ENCODE results near the gene SLC16A11.
"Not testable (repeated sequence)": the region's sequence is repeated elsewhere in the genome, so short reads cannot be mapped to it uniquely, and the experiment has no call there.

Gene SLC16A11, protein sequence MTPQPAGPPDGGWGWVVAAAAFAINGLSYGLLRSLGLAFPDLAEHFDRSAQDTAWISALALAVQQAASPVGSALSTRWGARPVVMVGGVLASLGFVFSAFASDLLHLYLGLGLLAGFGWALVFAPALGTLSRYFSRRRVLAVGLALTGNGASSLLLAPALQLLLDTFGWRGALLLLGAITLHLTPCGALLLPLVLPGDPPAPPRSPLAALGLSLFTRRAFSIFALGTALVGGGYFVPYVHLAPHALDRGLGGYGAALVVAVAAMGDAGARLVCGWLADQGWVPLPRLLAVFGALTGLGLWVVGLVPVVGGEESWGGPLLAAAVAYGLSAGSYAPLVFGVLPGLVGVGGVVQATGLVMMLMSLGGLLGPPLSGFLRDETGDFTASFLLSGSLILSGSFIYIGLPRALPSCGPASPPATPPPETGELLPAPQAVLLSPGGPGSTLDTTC

DNA sequence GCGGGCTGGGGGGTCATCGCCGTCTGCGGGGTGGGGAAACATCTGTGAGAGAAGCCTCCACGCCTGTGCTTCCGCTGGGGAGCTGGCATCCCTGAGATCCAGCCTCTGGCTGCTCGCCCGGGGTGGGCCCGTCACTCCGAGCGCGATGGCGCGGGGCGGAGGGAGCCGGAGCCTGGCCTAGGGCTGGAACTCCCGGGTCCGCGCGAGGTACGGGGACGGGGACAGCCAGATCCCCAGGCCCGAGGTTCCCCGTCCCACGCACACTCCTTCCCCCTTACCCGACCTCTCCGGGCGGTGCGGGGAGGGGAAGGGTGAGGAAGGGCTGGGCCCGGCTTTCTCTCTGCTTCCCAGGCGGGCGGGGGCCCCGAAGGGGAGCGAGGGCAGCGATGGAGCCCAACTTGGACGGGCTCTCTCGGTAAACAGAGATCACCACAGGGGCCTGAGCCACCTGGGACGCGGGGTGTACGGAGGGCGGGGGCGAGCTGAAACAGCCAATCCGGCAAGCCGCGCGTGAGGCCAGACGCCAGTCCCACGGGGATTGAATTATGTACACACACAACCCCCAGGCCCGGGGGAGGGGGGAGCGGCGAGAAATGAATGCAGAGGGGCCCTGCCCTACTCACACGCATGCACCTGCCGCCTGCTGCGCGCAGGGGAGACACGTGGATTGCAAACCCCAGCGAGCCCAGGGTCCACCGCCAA, at the start of gene SLC16A11:
Gene SLC16A11, minus strand, starts transcription at position 596 of the 702 bp plus-strand sequence. Its CDS starts 579 bp downstream, at position 17.
- H3K27ac Mint-ChIP-seq, result no peak within 1 kb of the TSS
- no peak for DNase-seq (ENCODE audit: low spot score)

DNA sequence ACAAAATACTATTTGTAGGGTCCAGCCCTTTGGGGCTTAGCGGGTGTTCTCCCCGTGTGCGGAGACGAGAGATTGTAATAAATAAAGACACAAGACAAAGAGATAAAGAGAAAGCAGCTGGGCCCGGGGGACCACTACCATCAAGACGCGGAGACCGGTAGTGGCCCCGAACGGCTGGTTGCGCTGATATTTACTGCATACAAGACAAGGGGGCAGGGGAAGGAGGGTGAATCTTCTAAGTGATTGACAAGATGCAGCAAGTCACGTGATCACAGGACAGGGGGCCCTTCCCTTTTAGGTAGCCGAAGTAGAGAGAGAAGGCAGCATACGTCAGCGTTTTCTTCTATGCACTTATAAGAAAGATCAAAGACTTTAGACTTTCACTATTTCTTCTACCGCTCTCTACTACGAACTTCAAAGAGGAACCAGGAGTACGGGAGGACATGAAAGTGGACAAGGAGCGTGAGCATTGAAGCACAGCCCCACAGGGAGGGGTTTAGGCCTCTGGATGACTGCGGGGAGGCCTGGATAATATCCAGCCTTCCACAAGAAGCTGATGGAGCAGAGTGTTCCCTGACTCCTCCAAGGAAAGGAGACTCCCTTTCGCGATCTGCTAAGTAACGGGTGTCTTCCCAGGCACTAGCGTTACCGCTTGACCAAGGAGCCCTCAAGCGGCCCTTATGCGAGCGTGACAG, 47.6 kb upstream of the SLC16A11 start:
- not testable (repeated sequence) for H3K36me3 Mint-ChIP-seq (ENCODE audit: low read depth); H3K9me3 Mint-ChIP-seq; H3K4me3 Mint-ChIP-seq; H3K4me1 Mint-ChIP-seq (ENCODE audit: low read depth); H3K27ac Mint-ChIP-seq; DNase-seq (ENCODE audit: low spot score)
- H3K27me3 Mint-ChIP-seq (ENCODE audit: low read depth), result peaks cover 14% of the 10 kb centered on the region

More for the DNA sequence above, at the start of gene SLC16A11:
- no peaks in the 10 kb centered on the region for H3K9me3 Mint-ChIP-seq
- peaks cover 5% of the 10 kb centered on the region for H3K36me3 Mint-ChIP-seq (ENCODE audit: low read depth)
- peaks cover 24% of the 10 kb centered on the region for H3K27me3 Mint-ChIP-seq (ENCODE audit: low read depth)
- peaks cover 24% of the 10 kb centered on the region for H3K4me1 Mint-ChIP-seq (ENCODE audit: low read depth)
- peak within 1 kb of the TSS; percentile 36 for H3K4me3 Mint-ChIP-seq

DNA sequence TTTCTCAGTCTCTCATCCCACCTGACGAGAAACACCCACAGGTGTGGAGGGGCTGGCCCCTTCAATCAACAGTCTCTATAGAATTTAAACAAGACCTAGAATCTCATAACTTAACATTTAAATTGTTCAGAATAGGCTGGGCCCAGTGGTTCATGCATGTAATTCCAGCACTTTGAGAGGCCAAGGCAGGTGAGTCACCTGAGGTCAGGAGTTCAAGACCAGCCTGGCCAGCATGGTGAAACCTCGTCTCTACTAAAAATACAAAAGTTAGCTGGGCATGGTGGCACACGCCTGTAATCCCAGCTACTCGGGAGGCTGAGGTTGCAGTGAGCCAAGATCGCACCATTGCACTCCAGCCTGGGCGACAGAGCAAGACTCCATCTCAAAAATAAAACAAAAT, 45.7 kb upstream of the SLC16A11 start:
- not testable (repeated sequence) for H3K36me3 Mint-ChIP-seq (ENCODE audit: low read depth); H3K9me3 Mint-ChIP-seq; H3K4me3 Mint-ChIP-seq; H3K4me1 Mint-ChIP-seq (ENCODE audit: low read depth); H3K27ac Mint-ChIP-seq; DNase-seq (ENCODE audit: low spot score)
- H3K27me3 Mint-ChIP-seq (ENCODE audit: low read depth), result peaks cover 12% of the 10 kb centered on the region

DNA sequence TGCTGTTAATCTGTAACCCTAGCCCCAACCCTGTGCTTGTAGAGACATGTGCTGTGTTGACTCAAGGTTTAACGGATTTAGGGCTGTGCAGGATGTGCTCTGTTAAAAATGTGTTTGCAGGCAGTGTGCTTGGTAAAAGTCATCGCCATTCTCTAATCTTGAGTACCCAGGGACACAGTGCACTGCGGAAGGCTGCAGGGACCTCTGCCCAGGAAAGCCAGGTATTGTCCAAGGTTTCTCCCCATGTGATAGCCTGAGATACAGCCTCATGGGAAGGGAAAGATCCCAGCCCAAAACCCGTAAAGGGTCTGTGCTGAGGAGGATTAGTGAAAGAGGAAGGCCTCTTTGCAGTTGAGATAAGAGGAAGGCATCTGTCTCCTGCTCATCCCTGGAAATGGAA, 44.5 kb upstream of the SLC16A11 start:
- H3K4me3 Mint-ChIP-seq; H3K4me1 Mint-ChIP-seq (ENCODE audit: low read depth); DNase-seq (ENCODE audit: low spot score); H3K9me3 Mint-ChIP-seq; H3K27ac Mint-ChIP-seq; H3K36me3 Mint-ChIP-seq (ENCODE audit: low read depth): not testable (repeated sequence)
- peaks cover 15% of the 10 kb centered on the region for H3K27me3 Mint-ChIP-seq (ENCODE audit: low read depth)

DNA sequence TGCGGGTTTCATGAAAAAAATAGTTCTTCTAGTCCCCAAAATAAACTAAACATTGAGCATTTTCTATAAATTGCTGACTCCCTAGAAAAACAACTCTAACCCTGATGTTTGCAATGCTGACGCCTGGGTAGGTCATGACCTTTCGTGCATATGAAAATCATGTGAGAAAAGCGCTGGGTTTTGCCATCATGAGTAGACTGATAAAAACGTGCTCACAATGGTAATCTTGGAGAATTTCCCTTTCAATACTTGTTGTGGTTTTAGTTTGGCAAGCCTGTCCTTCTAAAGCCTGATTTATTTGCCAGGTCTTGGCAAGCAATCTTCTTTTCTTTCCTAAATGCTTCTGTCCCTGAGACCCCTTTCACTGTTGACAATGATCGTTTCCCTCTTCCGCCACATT, 40.2 kb upstream of the SLC16A11 start:
- Mint-ChIP-seq H3K4me3 (no peak overlapping the region), H3K27ac (no peak overlapping the region), H3K27me3 (ENCODE audit: low read depth) (peaks cover 24% of the 10 kb centered on the region), H3K9me3 (peaks cover 6% of the 10 kb centered on the region), H3K36me3 (ENCODE audit: low read depth) (no peaks in the 10 kb centered on the region), H3K4me1 (ENCODE audit: low read depth) (peaks cover 21% of the 10 kb centered on the region)
- DNase-seq (ENCODE audit: low spot score), result no peak

DNA sequence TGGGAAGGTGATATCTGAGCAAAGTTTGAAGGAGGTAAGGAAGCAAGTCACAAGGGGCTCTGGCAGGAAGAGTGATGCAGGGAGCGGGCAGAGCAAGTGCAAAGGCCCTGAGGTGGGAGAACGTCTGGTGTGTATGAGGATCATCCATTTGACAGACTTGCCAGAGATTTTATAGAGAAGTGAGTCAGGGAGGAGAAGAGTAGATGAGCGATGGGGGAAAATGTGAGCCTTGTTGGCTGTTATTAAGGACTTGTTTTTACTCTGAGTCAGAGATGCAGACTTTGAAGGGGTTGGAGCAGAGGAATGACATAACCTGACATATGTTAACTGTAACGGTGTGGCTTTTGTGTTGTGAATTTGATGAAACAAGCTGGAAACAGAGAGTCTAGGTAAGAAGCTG, 39.7 kb upstream of the SLC16A11 start:
- peaks cover 6% of the 10 kb centered on the region for H3K9me3 Mint-ChIP-seq
- H3K4me3 Mint-ChIP-seq, result no peak overlapping the region
- H3K27ac Mint-ChIP-seq, result no peak overlapping the region
- peaks cover 24% of the 10 kb centered on the region for H3K27me3 Mint-ChIP-seq (ENCODE audit: low read depth)
- no peaks in the 10 kb centered on the region for H3K36me3 Mint-ChIP-seq (ENCODE audit: low read depth)
- no peak for DNase-seq (ENCODE audit: low spot score)
- peaks cover 21% of the 10 kb centered on the region for H3K4me1 Mint-ChIP-seq (ENCODE audit: low read depth)

DNA sequence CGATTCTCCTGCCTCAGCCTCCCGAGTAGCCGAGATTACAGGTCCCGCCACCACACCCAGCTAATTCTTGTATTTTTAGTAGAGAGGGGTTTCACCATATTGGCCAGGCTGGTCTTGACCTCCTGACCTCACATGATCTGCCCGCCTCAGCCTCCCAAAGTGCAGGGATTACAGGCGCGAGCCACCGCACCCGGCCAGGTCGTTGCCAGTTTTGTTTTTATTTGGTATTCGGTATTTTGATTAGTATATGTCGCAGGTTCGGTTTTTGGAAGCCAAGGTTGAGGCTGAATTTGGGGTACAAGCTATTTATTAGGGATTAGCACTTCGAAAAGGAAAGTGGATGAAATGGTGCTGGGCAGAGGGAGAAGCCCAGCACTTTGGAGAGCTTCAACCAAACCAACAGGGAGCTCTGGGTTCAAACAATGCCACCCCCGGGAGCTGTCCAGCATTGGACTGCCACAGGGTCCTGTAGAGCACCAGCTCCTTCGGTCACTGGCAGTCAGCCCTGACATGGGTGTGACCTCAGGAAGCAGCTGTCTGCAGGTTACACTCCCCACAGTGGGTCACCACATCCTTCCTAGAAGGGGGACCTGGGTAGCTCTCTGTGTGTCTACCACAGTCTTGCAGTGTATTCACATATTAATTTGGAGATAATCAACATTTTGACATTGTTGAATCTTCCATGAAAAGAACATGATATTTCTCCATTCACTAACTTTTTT, 37.6 kb upstream of the SLC16A11 start:
- H3K4me3 Mint-ChIP-seq, result no peak overlapping the region
- no peak for DNase-seq (ENCODE audit: low spot score)
- peaks cover 21% of the 10 kb centered on the region for H3K4me1 Mint-ChIP-seq (ENCODE audit: low read depth)
- peaks cover 24% of the 10 kb centered on the region for H3K27me3 Mint-ChIP-seq (ENCODE audit: low read depth)
- H3K36me3 Mint-ChIP-seq (ENCODE audit: low read depth), result no peaks in the 10 kb centered on the region
- H3K27ac Mint-ChIP-seq, result no peak overlapping the region
- H3K9me3 Mint-ChIP-seq, result peaks cover 6% of the 10 kb centered on the region

DNA sequence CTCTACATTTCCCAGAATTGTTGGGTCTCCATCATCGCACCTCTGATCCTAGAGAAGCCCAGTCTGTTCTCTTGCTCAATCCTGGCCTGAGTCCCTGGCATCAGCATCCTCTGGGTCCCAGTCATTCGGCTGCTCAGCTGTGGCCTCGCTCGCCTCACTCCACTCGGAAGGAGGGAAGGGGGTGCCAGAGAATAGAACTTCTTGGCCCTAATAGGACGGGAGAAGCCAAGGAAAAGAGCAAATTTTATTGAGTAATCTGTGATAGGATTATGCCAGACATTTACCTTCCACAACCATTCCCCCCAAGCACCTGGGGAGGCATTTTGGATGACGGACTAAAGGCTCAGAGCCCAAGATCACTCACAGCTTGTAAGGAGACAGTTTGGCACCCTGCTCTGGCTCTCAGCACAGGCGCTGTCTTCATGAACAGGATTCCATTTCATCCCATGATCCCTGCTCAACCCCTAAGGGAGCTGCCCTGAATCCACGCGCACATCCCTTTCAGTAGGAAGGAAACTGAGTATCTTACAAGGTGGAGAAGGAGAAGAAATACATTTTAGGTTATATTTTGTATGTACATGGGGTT, 36.7 kb upstream of the SLC16A11 start:
- H3K4me1 Mint-ChIP-seq (ENCODE audit: low read depth), result peaks cover 21% of the 10 kb centered on the region
- no peak overlapping the region for H3K27ac Mint-ChIP-seq
- H3K27me3 Mint-ChIP-seq (ENCODE audit: low read depth), result peaks cover 24% of the 10 kb centered on the region

DNA sequence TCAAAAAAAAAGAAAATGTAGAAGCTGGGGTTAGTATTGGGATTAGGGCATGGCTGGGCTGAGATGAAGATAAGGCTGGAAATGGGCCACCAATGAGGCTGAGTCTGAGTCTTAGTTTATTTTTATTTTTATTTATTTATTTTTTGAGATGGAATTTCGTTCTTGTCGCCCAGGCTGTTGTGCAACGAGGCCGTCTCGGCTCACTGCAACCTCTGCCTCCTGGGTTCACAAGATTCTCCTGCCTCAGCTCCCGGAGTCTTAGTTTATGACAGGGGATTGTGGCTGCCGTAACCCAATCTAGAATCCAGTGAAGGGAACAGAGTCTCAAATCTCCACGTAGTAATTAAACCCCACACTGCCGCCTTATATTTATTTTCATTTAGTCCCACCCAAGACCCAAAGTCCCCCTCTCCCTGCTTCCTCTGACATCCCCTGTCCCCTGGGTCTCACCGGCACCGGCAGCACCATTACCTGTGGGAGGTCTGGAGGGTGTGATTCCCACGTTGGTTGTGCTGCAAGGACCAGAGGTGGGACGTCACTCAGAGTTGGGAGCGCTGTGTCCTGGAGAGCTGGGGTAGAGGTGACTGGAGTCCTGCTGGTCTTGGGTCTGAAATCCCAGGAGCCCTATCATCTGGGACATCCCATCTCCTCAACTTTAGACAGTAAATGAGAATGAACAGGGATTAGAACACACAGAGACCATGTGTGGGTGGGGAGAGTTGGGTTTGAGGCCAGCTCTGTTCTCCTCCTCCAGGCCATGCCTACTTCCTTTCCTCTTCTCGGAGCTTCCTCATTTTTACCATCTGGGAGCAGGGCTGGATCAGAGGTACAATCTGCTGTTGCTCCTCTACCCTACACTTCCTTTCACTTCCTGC, 35.9 kb upstream of the SLC16A11 start, which contains the start of gene CLEC10A:
Gene CLEC10A, minus strand, starts transcription at position 671 of the 875 bp plus-strand sequence. CDS start 1,439 bp downstream, outside the sequence.
- no peak for DNase-seq (ENCODE audit: low spot score)
- Mint-ChIP-seq H3K36me3 (ENCODE audit: low read depth) (no peaks in the 10 kb centered on the region), H3K4me1 (ENCODE audit: low read depth) (peaks cover 21% of the 10 kb centered on the region), H3K27me3 (ENCODE audit: low read depth) (peaks cover 24% of the 10 kb centered on the region), H3K9me3 (peaks cover 6% of the 10 kb centered on the region), H3K27ac (no peak within 1 kb of the TSS), H3K4me3 (no peak within 1 kb of the TSS)

More for the DNA sequence above, 36.7 kb upstream of the SLC16A11 start:
- no peak for DNase-seq (ENCODE audit: low spot score)
- peaks cover 6% of the 10 kb centered on the region for H3K9me3 Mint-ChIP-seq
- no peak overlapping the region for H3K4me3 Mint-ChIP-seq
- no peaks in the 10 kb centered on the region for H3K36me3 Mint-ChIP-seq (ENCODE audit: low read depth)

DNA sequence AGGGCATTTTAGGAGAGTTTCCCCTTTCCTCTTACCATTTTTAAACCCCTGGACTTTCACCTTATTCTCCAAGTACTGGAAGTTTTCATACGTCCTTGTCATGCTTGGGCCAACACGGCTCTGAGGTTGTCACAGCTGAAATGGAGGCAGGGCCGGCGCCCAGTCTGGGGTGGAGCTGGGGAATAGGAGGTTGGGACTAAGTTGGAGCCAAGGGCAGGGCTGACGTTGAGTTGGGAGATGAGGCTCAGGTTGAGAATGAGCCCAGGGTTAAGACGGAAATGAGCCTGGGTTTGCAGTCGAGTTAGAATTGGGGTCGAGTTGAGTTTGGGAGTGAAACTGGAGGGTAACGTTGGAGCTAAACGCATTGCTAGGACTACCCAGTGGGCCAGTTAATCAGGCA, 34.8 kb upstream of the SLC16A11 start:
- no peak for DNase-seq (ENCODE audit: low spot score)
- peaks cover 15% of the 10 kb centered on the region for H3K27me3 Mint-ChIP-seq (ENCODE audit: low read depth)
- H3K4me3 Mint-ChIP-seq, result no peak overlapping the region
- H3K36me3 Mint-ChIP-seq (ENCODE audit: low read depth), result no peaks in the 10 kb centered on the region
- H3K9me3 Mint-ChIP-seq, result peaks cover 6% of the 10 kb centered on the region
- peak overlapping the region; percentile 12 for H3K27ac Mint-ChIP-seq
- H3K4me1 Mint-ChIP-seq (ENCODE audit: low read depth), result peaks cover 15% of the 10 kb centered on the region

DNA sequence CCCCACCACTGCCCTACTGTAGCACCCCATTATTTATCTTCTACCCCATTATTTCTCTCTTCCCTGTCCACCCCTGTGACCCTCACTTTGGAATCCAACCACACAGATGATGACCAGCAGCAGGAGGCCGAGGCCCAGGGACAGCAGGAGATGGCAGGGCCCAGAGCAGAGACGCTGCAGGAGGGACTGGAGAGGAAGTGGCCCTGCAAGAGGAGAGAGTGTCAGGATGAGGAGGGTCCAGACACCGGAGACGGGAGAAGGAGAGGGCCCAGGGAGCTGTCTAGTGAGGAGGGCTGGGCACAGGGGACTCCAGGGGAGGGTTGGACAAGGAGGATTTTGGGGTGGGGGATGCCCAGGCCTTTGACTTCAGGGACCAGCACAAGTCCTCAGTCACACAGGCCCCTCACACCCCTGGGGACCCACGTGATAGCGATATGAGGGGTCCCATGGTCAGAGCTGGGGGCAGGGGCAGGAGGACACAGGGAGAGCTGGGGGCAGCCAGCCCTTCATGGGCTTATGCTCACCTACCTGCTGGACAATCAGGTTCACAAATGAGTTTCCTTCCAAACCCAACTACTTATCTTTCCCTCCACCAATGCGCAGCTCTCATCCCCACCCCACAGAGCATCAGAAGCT, 34.1 kb upstream of the SLC16A11 start:
- H3K9me3 Mint-ChIP-seq, result peaks cover 6% of the 10 kb centered on the region
- peaks cover 10% of the 10 kb centered on the region for H3K27me3 Mint-ChIP-seq (ENCODE audit: low read depth)
- no peak overlapping the region for H3K27ac Mint-ChIP-seq
- no peaks in the 10 kb centered on the region for H3K36me3 Mint-ChIP-seq (ENCODE audit: low read depth)
- peaks cover 12% of the 10 kb centered on the region for H3K4me1 Mint-ChIP-seq (ENCODE audit: low read depth)
- DNase-seq (ENCODE audit: low spot score), result no peak
- H3K4me3 Mint-ChIP-seq, result no peak overlapping the region

DNA sequence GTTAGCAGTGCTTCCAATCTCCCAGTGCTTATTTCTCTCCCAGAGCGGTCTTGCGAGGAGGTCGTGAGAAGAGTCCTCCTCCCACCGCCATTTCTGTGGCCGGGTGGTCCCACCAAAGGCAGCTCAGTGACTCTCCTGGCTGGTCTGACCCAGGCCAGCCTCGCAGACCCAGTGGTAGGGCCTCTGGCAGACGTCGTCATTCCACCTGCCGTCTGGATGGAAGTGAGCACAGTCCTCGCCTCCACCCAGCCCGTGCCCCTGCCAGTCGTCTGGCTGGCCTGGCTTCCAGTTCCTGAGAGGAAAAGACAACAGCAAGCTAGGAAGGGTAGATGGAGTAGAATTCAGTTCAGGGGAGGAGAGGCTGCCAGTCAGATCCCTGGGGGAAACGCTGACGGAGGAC, 31.0 kb upstream of the SLC16A11 start:
- Mint-ChIP-seq H3K27me3 (ENCODE audit: low read depth) (peaks cover 4% of the 10 kb centered on the region), H3K36me3 (ENCODE audit: low read depth) (no peaks in the 10 kb centered on the region)

More for the DNA sequence above, 31.0 kb upstream of the SLC16A11 start:
- Mint-ChIP-seq H3K4me1 (ENCODE audit: low read depth) (no peaks in the 10 kb centered on the region), H3K4me3 (no peak overlapping the region), H3K9me3 (no peaks in the 10 kb centered on the region), H3K27ac (no peak overlapping the region)
- DNase-seq (ENCODE audit: low spot score), result no peak
